HG03378 (cell line): Measurements from ENCODE around the gene NOB1.

Experiments used
- ATAC-seq: cut with Tn5 transposase; IDR thresholded peaks from one replicate; pipeline ENCODE4 v1.9.1; 2021; ENCODE audit warnings: mild to moderate bottlenecking, moderate library complexity; ENCODE audit not compliant: unreplicated experiment

The NOB1 gene

GRCh38 chr16:69724414-69724873, 30.3 kb downstream of the NOB1 start:
- ATAC-seq = no peak

GRCh38 chr16:69721441-69721957, 33.2 kb downstream of the NOB1 start:
- ATAC-seq = no peak

GRCh38 chr16:69720822-69721430, 33.8 kb downstream of the NOB1 start:
- no peak for ATAC-seq

- ATAC-seq = no peak
These were observed 36.5 kb downstream of the NOB1 start for GRCh38 chr16:69718111-69718764.

GRCh38 chr16:69717066-69717465, 37.7 kb downstream of the NOB1 start:
- ATAC-seq = no peak

GRCh38 chr16:69712914-69713581, 41.7 kb downstream of the NOB1 start:
- no peak for ATAC-seq

- ATAC-seq = no peak
These were observed 42.4 kb downstream of the NOB1 start for GRCh38 chr16:69712277-69712676.

GRCh38 chr16:69711115-69711740, 43.5 kb downstream of the NOB1 start:
- no peak for ATAC-seq

GRCh38 chr16:69709456-69710084, 45.2 kb downstream of the NOB1 start:
- ATAC-seq = no peak

- no peak for ATAC-seq
These were observed 46.6 kb downstream of the NOB1 start for GRCh38 chr16:69707920-69708683.

- ATAC-seq = no peak
These were observed 47.8 kb downstream of the NOB1 start for GRCh38 chr16:69706975-69707340.

GRCh38 chr16:69706256-69706974, 48.3 kb downstream of the NOB1 start:
- ATAC-seq = no peak

- ATAC-seq = no peak
These were observed 51.1 kb downstream of the NOB1 start for GRCh38 chr16:69703638-69704037.

- ATAC-seq = no peak
These were observed 52.9 kb downstream of the NOB1 start for GRCh38 chr16:69701866-69702265.

- no peak for ATAC-seq
These were observed 53.3 kb downstream of the NOB1 start for GRCh38 chr16:69701452-69701851.

GRCh38 chr16:69699915-69700314, 54.8 kb downstream of the NOB1 start:
- no peak for ATAC-seq

- no peak for ATAC-seq
These were observed 56.3 kb downstream of the NOB1 start for GRCh38 chr16:69698404-69698803.

- ATAC-seq = no peak
These were observed 60.8 kb downstream of the NOB1 start for GRCh38 chr16:69693916-69694315.

GRCh38 chr16:69691980-69692911, 62.5 kb downstream of the NOB1 start:
- ATAC-seq = no peak
